CD4-positive, alpha-beta T cell (primary cell): ENCODE results near the gene PRKCH. TPM values are rescaled to one million over a fixed set of nuclear protein-coding genes. Genes with fewer than 3 reads are reported as not detected.

ENCODE experiments used
- ATAC-seq: fragments of 200-7000 bp; cut with Tn5 transposase; one replicate; pipeline ENCODE4 v1.10.0; 2022; ENCODE audit warnings: mild to moderate bottlenecking; ENCODE audit not compliant: poor library complexity
- CTCF ChIA-PET: fragments of 350-600 bp; sonication (Branson Sonifier 250); formaldehyde crosslinking; loops from one replicate; lab custom pipeline; 2021; ENCODE audit warnings: antibody characterized with exemption, inconsistent platforms; lab: Charles Lee
- POLR2A ChIA-PET: fragments of 350-600 bp; sonication (Branson Sonifier 250); formaldehyde crosslinking; loops from one replicate; lab custom pipeline; 2021; ENCODE audit warnings: antibody characterized with exemption, inconsistent platforms; lab: Charles Lee
- DNase-seq, 14 experiments: peaks; one replicate each; pipeline ENCODE4 v3.0.0-alpha.2; 2013 to 2020; ENCODE audit warnings: mixed read lengths in 2 of 14
- H3K27ac ChIP-seq, 2 donors: one replicate each; pipeline versions ENCODE4 v1.5.1 to v1.7.0; 2013; ENCODE audit warnings: low read length in 2 of 2, low read depth in 1 of 2, mild to moderate bottlenecking in 1 of 2
- H3K27me3 ChIP-seq, 2 experiments: 1 replicate in 1 of 2; 2 replicates in 1 of 2; pipeline versions ENCODE4 v1.6.1 to v1.7.0; 2013; ENCODE audit warnings: low read length in 2 of 2, control low read depth in 1 of 2, mild to moderate bottlenecking in 1 of 2, moderate library complexity in 1 of 2; ENCODE audit not compliant: insufficient read depth in 2 of 2, control insufficient read depth in 1 of 2
- H3K36me3 ChIP-seq: one replicate; pipeline ENCODE4 v1.6.1; 2013; ENCODE audit warnings: low read length, control low read depth; ENCODE audit not compliant: insufficient read depth
- H3K4me1 ChIP-seq: one replicate; pipeline ENCODE4 v1.6.1; 2013; ENCODE audit warnings: low read length, control low read depth; ENCODE audit not compliant: insufficient read depth
- H3K4me3 ChIP-seq: one replicate; pipeline ENCODE4 v1.5.1; 2013; ENCODE audit warnings: mild to moderate bottlenecking, low read length, moderate library complexity
- H3K9me3 ChIP-seq, 2 experiments: 1 replicate in 1 of 2; 2 replicates in 1 of 2; pipeline versions ENCODE4 v1.6.1 to v1.7.0; 2013; ENCODE audit warnings: low read length in 2 of 2, mild to moderate bottlenecking in 2 of 2, control low read depth in 1 of 2, moderate library complexity in 1 of 2; ENCODE audit not compliant: control insufficient read depth in 1 of 2, insufficient read depth in 1 of 2
- H3K27ac Mint-ChIP-seq: one replicate; pipeline ENCODE4 v1.8.0; 2020; ENCODE audit warnings: mixed read lengths
- H3K27me3 Mint-ChIP-seq: one replicate; pipeline ENCODE4 v1.8.0; 2021; ENCODE audit warnings: mixed read lengths
- H3K36me3 Mint-ChIP-seq: one replicate; pipeline ENCODE4 v1.8.0; 2021; ENCODE audit warnings: low read depth, mixed read lengths
- H3K4me1 Mint-ChIP-seq: one replicate; pipeline ENCODE4 v1.8.0; 2021; ENCODE audit warnings: low read depth, mixed read lengths
- H3K4me3 Mint-ChIP-seq: one replicate; pipeline ENCODE4 v1.8.0; 2020; ENCODE audit warnings: mild to moderate bottlenecking, mixed read lengths
- H3K9me3 Mint-ChIP-seq: one replicate; pipeline ENCODE4 v1.8.0; 2020; ENCODE audit warnings: mixed read lengths
- intact Hi-C, 2 experiments: fragments of 100-400 bp; cut with DNase I in 1 of 2; cut with micrococcal nuclease in 1 of 2; formaldehyde crosslinking; loops; one replicate each; pipeline versions ENCODE4 v1.15.1 to v1.9.0; 2023 to 2025; cut with DNase I, micrococcal nuclease
- total RNA-seq, 174 experiments: library from RNA in 2 of 174; stranded (reverse) in 2 of 174; gene quantifications; one replicate each; pipeline ENCODE4 v1.2.3 and lab custom pipeline; 2021 to 2026
- TF ChIP-seq, protein P1 (sequence below): fragments of 200-600 bp; IDR thresholded peaks from one replicate; pipeline ENCODE4 v1.8.0; 2022; ENCODE audit warnings: antibody characterized with exemption, mild to moderate bottlenecking

Gene PRKCH
- total RNA-seq, 2 experiments from 2014 or later = 378 to 385 TPM

DNA sequence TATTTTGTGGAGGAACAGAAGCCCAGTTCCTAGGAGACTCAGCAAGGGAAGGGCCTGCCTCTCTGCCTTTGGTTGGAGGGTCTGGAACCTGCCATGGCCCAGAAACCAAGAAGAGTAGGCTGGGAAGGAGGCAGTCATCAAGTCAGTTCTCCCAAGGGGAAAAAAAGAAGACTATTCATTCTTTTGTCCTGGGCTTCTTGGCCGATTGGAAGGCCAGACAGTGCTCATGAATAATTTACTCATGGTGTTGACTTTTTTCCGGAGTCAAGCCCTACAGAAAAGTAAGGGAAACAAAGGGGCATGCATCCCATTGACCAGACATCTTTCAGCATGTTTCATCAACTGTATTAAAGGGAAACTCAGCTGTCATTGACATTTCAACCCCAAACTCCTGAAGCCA, 168.1 kb downstream of the PRKCH start:
- H3K4me1 Mint-ChIP-seq = peaks cover 46% of the 10 kb centered on the region
- ChIA-PET CTCF (interaction anchor here (1.2 to 2.0 kb wide), 3 partner anchors 9 to 31 kb away, joined by 3 to 6 read pairs (median 4); no protein-coding TSS in a partner anchor), POLR2A (interaction anchor here (0.9 to 2.6 kb wide), 2 partner anchors 10 to 12 kb away, joined by 5 to 8 read pairs; no protein-coding TSS in a partner anchor)
- Histone ChIP-seq H3K4me1 (peaks cover 54% of the 10 kb centered on the region), H3K27me3 (no peaks in the 10 kb centered on the region), H3K4me3 (no peak overlapping the region), H3K9me3 (no peaks in the 10 kb centered on the region), H3K36me3 (peaks cover 98% of the 10 kb centered on the region), H3K27ac (no peak overlapping the region)
- H3K36me3 Mint-ChIP-seq = no peaks in the 10 kb centered on the region
- no peak for DNase-seq
- H3K27me3 Mint-ChIP-seq = no peaks in the 10 kb centered on the region
- H3K27ac Mint-ChIP-seq = no peak overlapping the region
- intact Hi-C loops = loop anchor here in 1 of 2 experiments (2.0 kb wide), 1 partner anchor 27 kb away; no protein-coding TSS in a partner anchor
- no peak overlapping the region for H3K4me3 Mint-ChIP-seq
- no peaks in the 10 kb centered on the region for H3K9me3 Mint-ChIP-seq
- TF ChIP-seq, protein P1, sequence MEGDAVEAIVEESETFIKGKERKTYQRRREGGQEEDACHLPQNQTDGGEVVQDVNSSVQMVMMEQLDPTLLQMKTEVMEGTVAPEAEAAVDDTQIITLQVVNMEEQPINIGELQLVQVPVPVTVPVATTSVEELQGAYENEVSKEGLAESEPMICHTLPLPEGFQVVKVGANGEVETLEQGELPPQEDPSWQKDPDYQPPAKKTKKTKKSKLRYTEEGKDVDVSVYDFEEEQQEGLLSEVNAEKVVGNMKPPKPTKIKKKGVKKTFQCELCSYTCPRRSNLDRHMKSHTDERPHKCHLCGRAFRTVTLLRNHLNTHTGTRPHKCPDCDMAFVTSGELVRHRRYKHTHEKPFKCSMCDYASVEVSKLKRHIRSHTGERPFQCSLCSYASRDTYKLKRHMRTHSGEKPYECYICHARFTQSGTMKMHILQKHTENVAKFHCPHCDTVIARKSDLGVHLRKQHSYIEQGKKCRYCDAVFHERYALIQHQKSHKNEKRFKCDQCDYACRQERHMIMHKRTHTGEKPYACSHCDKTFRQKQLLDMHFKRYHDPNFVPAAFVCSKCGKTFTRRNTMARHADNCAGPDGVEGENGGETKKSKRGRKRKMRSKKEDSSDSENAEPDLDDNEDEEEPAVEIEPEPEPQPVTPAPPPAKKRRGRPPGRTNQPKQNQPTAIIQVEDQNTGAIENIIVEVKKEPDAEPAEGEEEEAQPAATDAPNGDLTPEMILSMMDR = no peak
- ATAC-seq = no peak

DNA sequence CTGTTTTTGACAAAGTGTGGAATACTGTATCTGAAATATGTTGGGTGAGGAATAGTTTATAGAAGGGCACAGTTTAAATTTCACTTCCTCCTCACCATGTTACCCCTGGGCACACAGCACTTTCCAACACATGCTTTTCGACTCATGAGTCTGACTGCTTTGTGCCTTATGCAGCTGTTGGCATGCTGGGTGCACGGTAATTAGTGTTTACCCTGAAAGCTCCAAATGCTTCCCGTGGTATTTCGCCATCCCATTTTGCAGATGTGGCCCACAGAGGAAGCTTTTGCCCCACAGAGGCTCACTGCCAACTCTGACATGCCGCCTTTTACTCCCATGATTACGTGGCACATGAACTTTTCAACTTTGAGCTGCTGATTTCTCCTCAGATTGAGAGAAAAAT, 168.6 kb downstream of the PRKCH start:
- H3K27me3 Mint-ChIP-seq = no peaks in the 10 kb centered on the region
- no peak overlapping the region for H3K27ac ChIP-seq
- H3K27me3 ChIP-seq = no peaks in the 10 kb centered on the region
- no peaks in the 10 kb centered on the region for H3K9me3 ChIP-seq
- no peak overlapping the region for H3K4me3 ChIP-seq
- H3K4me1 Mint-ChIP-seq = peaks cover 45% of the 10 kb centered on the region
- peaks cover 54% of the 10 kb centered on the region for H3K4me1 ChIP-seq
- ChIA-PET CTCF (interaction anchor here (1.2 to 2.0 kb wide), 3 partner anchors 9 to 30 kb away, joined by 3 to 6 read pairs (median 4); no protein-coding TSS in a partner anchor), POLR2A (interaction anchor here (0.9 to 3.8 kb wide), 3 partner anchors 11 to 13 kb away, joined by 5 to 28 read pairs (median 8); no protein-coding TSS in a partner anchor)
- ATAC-seq (no peak), DNase-seq (peak in 2 of 14 experiments; percentile 52 to 65)
- H3K36me3 ChIP-seq = peaks cover 98% of the 10 kb centered on the region
- intact Hi-C loops = loop anchor here in 1 of 2 experiments (2.0 kb wide), 1 partner anchor 27 kb away; no protein-coding TSS in a partner anchor
- no peak overlapping the region for H3K4me3 Mint-ChIP-seq
- H3K36me3 Mint-ChIP-seq = no peaks in the 10 kb centered on the region
- TF ChIP-seq, protein P1 = no peak
- no peak overlapping the region for H3K27ac Mint-ChIP-seq
- no peaks in the 10 kb centered on the region for H3K9me3 Mint-ChIP-seq

- DNase-seq (no peak), ATAC-seq (no peak)
- peaks cover 96% of the 10 kb centered on the region for H3K36me3 ChIP-seq
- H3K27ac Mint-ChIP-seq = no peak overlapping the region
- intact Hi-C loops = no loop called here
- H3K36me3 Mint-ChIP-seq = no peaks in the 10 kb centered on the region
- no peak overlapping the region for H3K27ac ChIP-seq
- H3K27me3 Mint-ChIP-seq = no peaks in the 10 kb centered on the region
- ChIA-PET CTCF (interaction anchor here (1.1 to 2.2 kb wide), 3 partner anchors 12 to 16 kb away, joined by 3 to 6 read pairs (median 5); no protein-coding TSS in a partner anchor), POLR2A (interaction anchor here (3.8 kb wide), 1 partner anchor 14 kb away, joined by 28 read pairs; no protein-coding TSS in a partner anchor)
- H3K4me1 Mint-ChIP-seq = peaks cover 33% of the 10 kb centered on the region
- TF ChIP-seq, protein P1 = no peak
- H3K4me3 ChIP-seq = no peak overlapping the region
- H3K9me3 ChIP-seq = no peaks in the 10 kb centered on the region
- no peaks in the 10 kb centered on the region for H3K9me3 Mint-ChIP-seq
- H3K4me1 ChIP-seq = peaks cover 49% of the 10 kb centered on the region
- H3K27me3 ChIP-seq = no peaks in the 10 kb centered on the region
- H3K4me3 Mint-ChIP-seq = no peak overlapping the region
Measured at GRCh38 chr14:61491224-61491623, 169.8 kb downstream of the PRKCH start.
